ENCODE results near the gene RGR.

RGR gene

GRCh38 chr10:84205853-84206525 lies 38.9 kb upstream of the RGR start:
- Histone ChIP-seq H3K36me3 (ENCODE audit: insufficient read depth, low read length) (no peaks in the 10 kb centered on the region), H3K9me2 (ENCODE audit: low read depth, low read length) (no peaks in the 10 kb centered on the region), H2AFZ (ENCODE audit: low read length) (no peak overlapping the region), H3F3A (ENCODE audit: insufficient read depth, low read length) (no peaks in the 10 kb centered on the region), H3K27ac (ENCODE audit: low read depth, low read length, poor library complexity, severe bottlenecking) (no peak overlapping the region), H3K9ac (ENCODE audit: low read length) (no peak overlapping the region), H3K4me1 (ENCODE audit: insufficient read depth, low read length, severe bottlenecking) (no peaks in the 10 kb centered on the region), H3K9me3 (ENCODE audit: low read length) (no peaks in the 10 kb centered on the region), H4K20me1 (ENCODE audit: insufficient read depth, low read length) (no peaks in the 10 kb centered on the region), H3K4me2 (ENCODE audit: low read length) (no peak overlapping the region), H3K27me3 (ENCODE audit: insufficient read depth, low read length) (no peaks in the 10 kb centered on the region), H3K4me3 (ENCODE audit: low read depth, low read length, poor library complexity, severe bottlenecking) (no peak overlapping the region), H3K79me2 (ENCODE audit: insufficient read depth, low read length) (no peaks in the 10 kb centered on the region)
- no peak for TF ChIP-seq CTCF (IDR thresholded peaks at IDR 0.05; ENCODE audit: low read length)
- TF ChIP-seq EZH2 (IDR thresholded peaks at IDR 0.05; ENCODE audit: borderline replicate concordance, low read length): no peak

- Histone ChIP-seq H3K4me1 (ENCODE audit: insufficient read depth, low read length, severe bottlenecking) (no peaks in the 10 kb centered on the region), H4K20me1 (ENCODE audit: insufficient read depth, low read length) (no peaks in the 10 kb centered on the region), H3K79me2 (ENCODE audit: insufficient read depth, low read length) (no peaks in the 10 kb centered on the region), H3K27me3 (ENCODE audit: insufficient read depth, low read length) (peaks cover 3% of the 10 kb centered on the region; the same call in 1 of the 2 replicates), H3K9me3 (ENCODE audit: low read length) (no peaks in the 10 kb centered on the region), H3K36me3 (ENCODE audit: insufficient read depth, low read length) (no peaks in the 10 kb centered on the region), H3K9me2 (ENCODE audit: low read depth, low read length) (no peaks in the 10 kb centered on the region), H3K27ac (ENCODE audit: low read depth, low read length, poor library complexity, severe bottlenecking) (no peak overlapping the region), H3K9ac (ENCODE audit: low read length) (no peak overlapping the region), H3F3A (ENCODE audit: insufficient read depth, low read length) (no peaks in the 10 kb centered on the region), H3K4me3 (ENCODE audit: low read depth, low read length, poor library complexity, severe bottlenecking) (no peak overlapping the region), H2AFZ (ENCODE audit: low read length) (no peak overlapping the region), H3K4me2 (ENCODE audit: low read length) (no peak overlapping the region)
- TF ChIP-seq CTCF (IDR thresholded peaks at IDR 0.05; ENCODE audit: low read length) (no peak), EZH2 (IDR thresholded peaks at IDR 0.05; ENCODE audit: borderline replicate concordance, low read length) (no peak)
Measured at GRCh38 chr10:84208023-84208422, 36.8 kb upstream of the RGR start.

GRCh38 chr10:84211566-84211965 lies 33.3 kb upstream of the RGR start:
- no peak for TF ChIP-seq EZH2 (IDR thresholded peaks at IDR 0.05; ENCODE audit: borderline replicate concordance, low read length)
- no peak for TF ChIP-seq CTCF (IDR thresholded peaks at IDR 0.05; ENCODE audit: low read length)
- no peaks in the 10 kb centered on the region for H3K9me3 ChIP-seq (ENCODE audit: low read length)
- no peak overlapping the region for H3K4me3 ChIP-seq (ENCODE audit: low read depth, low read length, poor library complexity, severe bottlenecking)
- H3K4me2 ChIP-seq (ENCODE audit: low read length): no peak overlapping the region
- H3K9me2 ChIP-seq (ENCODE audit: low read depth, low read length): no peaks in the 10 kb centered on the region
- H2AFZ ChIP-seq (ENCODE audit: low read length): no peak overlapping the region
- no peaks in the 10 kb centered on the region for H4K20me1 ChIP-seq (ENCODE audit: insufficient read depth, low read length)
- no peaks in the 10 kb centered on the region for H3F3A ChIP-seq (ENCODE audit: insufficient read depth, low read length)
- H3K27ac ChIP-seq (ENCODE audit: low read depth, low read length, poor library complexity, severe bottlenecking): no peak overlapping the region
- H3K79me2 ChIP-seq (ENCODE audit: insufficient read depth, low read length): no peaks in the 10 kb centered on the region
- peaks cover 3% of the 10 kb centered on the region; the same call in 1 of the 2 replicates for H3K27me3 ChIP-seq (ENCODE audit: insufficient read depth, low read length)
- H3K9ac ChIP-seq (ENCODE audit: low read length): no peak overlapping the region
- H3K4me1 ChIP-seq (ENCODE audit: insufficient read depth, low read length, severe bottlenecking): no peaks in the 10 kb centered on the region
- H3K36me3 ChIP-seq (ENCODE audit: insufficient read depth, low read length): no peaks in the 10 kb centered on the region
